ENCODE data around the gene RBPJ. TPM values are rescaled to one million over a fixed set of nuclear protein-coding genes. Genes with fewer than 3 reads are reported as not detected.

Gene RBPJ
- total and polyA plus RNA-seq, 2 of the 8 experiments (the other 6 are each of a cell fraction or from before 2014, with no cell fraction given) = 65.5 to 217 TPM

GRCh38 chr4:26412381-26413372 is 91.9 kb downstream of the RBPJ start (continued):
- TF ChIP-seq CHD7 (IDR thresholded peaks at IDR 0.05; ENCODE audit: insufficient replicate concordance, low read length) = no peak
- no peak for TF ChIP-seq ZNF274 (IDR thresholded peaks at IDR 0.05; ENCODE audit: borderline replicate concordance, extremely low read depth, low read length)
- TF ChIP-seq CBX5 (IDR thresholded peaks at IDR 0.05; ENCODE audit: low read depth, low read length) = no peak

All from H1 (cell line).